HepG2 (cell line): Measurements from ENCODE around the gene MCAT.

ENCODE experiments used
- BHLHE40 ChIP-seq: IDR thresholded peaks from 2 replicates; pipeline ENCODE4 v1.6.1; 2011; ENCODE audit warnings: low read length, improper control_type of control experiment
- BRCA1 ChIP-seq: sonication (generic); formaldehyde crosslinking; IDR thresholded peaks from 2 replicates; pipeline ENCODE4 v1.4.0; 2020; ENCODE audit warnings: missing genetic modification reagents
- CTCF ChIP-seq: sonication (generic); formaldehyde crosslinking; IDR thresholded peaks from 2 replicates; pipeline ENCODE4 v1.5.0; 2020; ENCODE audit warnings: mild to moderate bottlenecking, missing genetic modification reagents, moderate library complexity
- NFRKB ChIP-seq: fragments of 450-650 bp; IDR thresholded peaks from 2 replicates; pipeline ENCODE4 v1.6.1; 2017
- NFYB ChIP-seq: sonication (generic); formaldehyde crosslinking; IDR thresholded peaks from 2 replicates; pipeline ENCODE4 v1.4.0; 2020; ENCODE audit warnings: missing genetic modification reagents
- NR2F6 ChIP-seq, 2 experiments: IDR thresholded peaks; 2 replicates each; pipeline ENCODE4 v1.6.1; 2016; ENCODE audit warnings: antibody characterized with exemption in 1 of 2, mild to moderate bottlenecking in 1 of 2
- SP1 ChIP-seq, 2 experiments: fragments of 450-650 bp in 1 of 2; sonication (generic) in 1 of 2; formaldehyde crosslinking in 1 of 2; IDR thresholded peaks; 2 replicates each; pipeline versions ENCODE4 v1.4.0 to v1.6.1; 2016 to 2020; ENCODE audit warnings: missing genetic modification reagents in 1 of 2
- U2AF2 ChIP-seq: fragments of 200-400 bp; formaldehyde crosslinking; IDR thresholded peaks from 2 replicates; pipeline ENCODE4 v1.6.1; 2017; ENCODE audit warnings: low read depth, mild to moderate bottlenecking, low read length
- ZNF549 ChIP-seq: sonication (generic); formaldehyde crosslinking; IDR thresholded peaks from 2 replicates; pipeline ENCODE4 v1.5.0; 2020; ENCODE audit warnings: missing genetic modification reagents
- TF ChIP-seq, protein P1 (sequence below): fragments of 450-650 bp; IDR thresholded peaks from 2 replicates; pipeline ENCODE4 v1.6.1; 2016

GRCh38 chr22:43153899-43154298, 10.7 kb upstream of the MCAT start:
- no peak for TF ChIP-seq BHLHE40
- TF ChIP-seq SP1 (IDR thresholded peaks at IDR 0.05): no peak
- no peak for TF ChIP-seq SP1 (CRISPR knock-in tag; IDR thresholded peaks at IDR 0.05)
- TF ChIP-seq NFRKB: no peak
- TF ChIP-seq ZNF549 (CRISPR knock-in tag): no peak
- no peak for TF ChIP-seq BRCA1 (CRISPR knock-in tag)
- TF ChIP-seq CTCF (CRISPR knock-in tag): no peak
- no peak for TF ChIP-seq U2AF2
- TF ChIP-seq NFYB: no peak
- no peak for TF ChIP-seq NR2F6 (IDR thresholded peaks at IDR 0.05)
- no peak for TF ChIP-seq NR2F6 (CRISPR knock-in tag; IDR thresholded peaks at IDR 0.05)
- TF ChIP-seq, protein P1, sequence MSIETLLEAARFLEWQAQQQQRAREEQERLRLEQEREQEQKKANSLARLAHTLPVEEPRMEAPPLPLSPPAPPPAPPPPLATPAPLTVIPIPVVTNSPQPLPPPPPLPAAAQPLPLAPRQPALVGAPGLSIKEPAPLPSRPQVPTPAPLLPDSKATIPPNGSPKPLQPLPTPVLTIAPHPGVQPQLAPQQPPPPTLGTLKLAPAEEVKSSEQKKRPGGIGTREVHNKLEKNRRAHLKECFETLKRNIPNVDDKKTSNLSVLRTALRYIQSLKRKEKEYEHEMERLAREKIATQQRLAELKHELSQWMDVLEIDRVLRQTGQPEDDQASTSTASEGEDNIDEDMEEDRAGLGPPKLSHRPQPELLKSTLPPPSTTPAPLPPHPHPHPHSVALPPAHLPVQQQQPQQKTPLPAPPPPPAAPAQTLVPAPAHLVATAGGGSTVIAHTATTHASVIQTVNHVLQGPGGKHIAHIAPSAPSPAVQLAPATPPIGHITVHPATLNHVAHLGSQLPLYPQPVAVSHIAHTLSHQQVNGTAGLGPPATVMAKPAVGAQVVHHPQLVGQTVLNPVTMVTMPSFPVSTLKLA: no peak
